DND-41 (cell line): ENCODE results near the gene CCK.

Source experiments
- CTCF ChIP-seq: IDR thresholded peaks from 2 replicates; pipeline ENCODE4 v1.5.1; 2012; ENCODE audit warnings: borderline replicate concordance, low read length, moderate library complexity, mild to moderate bottlenecking; ENCODE audit not compliant: poor library complexity, severe bottlenecking; ENCODE audit errors: extremely low read depth
- EZH2 ChIP-seq: IDR thresholded peaks from 3 replicates; pipeline ENCODE4 v1.6.1; 2012; ENCODE audit warnings: borderline replicate concordance, low read depth, mild to moderate bottlenecking, moderate library complexity, low read length, inconsistent platforms; ENCODE audit not compliant: severe bottlenecking

GRCh38 chr3:42256135-42256819 lies 9.7 kb downstream of the CCK start:
- TF ChIP-seq EZH2 (no peak), CTCF (no peak)
